CD4-positive, alpha-beta T cell (primary cell): ENCODE results near the gene PRRT4. TPM values are rescaled to one million over a fixed set of nuclear protein-coding genes. Genes with fewer than 3 reads are reported as not detected.

ENCODE experiments used
- ATAC-seq: fragments of 200-7000 bp; cut with Tn5 transposase; one replicate; pipeline ENCODE4 v1.10.0; 2022; ENCODE audit warnings: mild to moderate bottlenecking; ENCODE audit not compliant: poor library complexity
- CTCF ChIA-PET: fragments of 350-600 bp; sonication (Branson Sonifier 250); formaldehyde crosslinking; loops from one replicate; lab custom pipeline; 2021; ENCODE audit warnings: antibody characterized with exemption, inconsistent platforms; lab: Charles Lee
- POLR2A ChIA-PET: fragments of 350-600 bp; sonication (Branson Sonifier 250); formaldehyde crosslinking; loops from one replicate; lab custom pipeline; 2021; ENCODE audit warnings: antibody characterized with exemption, inconsistent platforms; lab: Charles Lee
- DNase-seq, 14 experiments: peaks; one replicate each; pipeline ENCODE4 v3.0.0-alpha.2; 2013 to 2020; ENCODE audit warnings: mixed read lengths in 2 of 14
- H3K27ac ChIP-seq, 2 donors: one replicate each; pipeline versions ENCODE4 v1.5.1 to v1.7.0; 2013; ENCODE audit warnings: low read length in 2 of 2, low read depth in 1 of 2, mild to moderate bottlenecking in 1 of 2
- H3K27me3 ChIP-seq, 2 experiments: 1 replicate in 1 of 2; 2 replicates in 1 of 2; pipeline versions ENCODE4 v1.6.1 to v1.7.0; 2013; ENCODE audit warnings: low read length in 2 of 2, control low read depth in 1 of 2, mild to moderate bottlenecking in 1 of 2, moderate library complexity in 1 of 2; ENCODE audit not compliant: insufficient read depth in 2 of 2, control insufficient read depth in 1 of 2
- H3K36me3 ChIP-seq: one replicate; pipeline ENCODE4 v1.6.1; 2013; ENCODE audit warnings: low read length, control low read depth; ENCODE audit not compliant: insufficient read depth
- H3K4me1 ChIP-seq: one replicate; pipeline ENCODE4 v1.6.1; 2013; ENCODE audit warnings: low read length, control low read depth; ENCODE audit not compliant: insufficient read depth
- H3K4me3 ChIP-seq: one replicate; pipeline ENCODE4 v1.5.1; 2013; ENCODE audit warnings: mild to moderate bottlenecking, low read length, moderate library complexity
- H3K9me3 ChIP-seq, 2 experiments: 1 replicate in 1 of 2; 2 replicates in 1 of 2; pipeline versions ENCODE4 v1.6.1 to v1.7.0; 2013; ENCODE audit warnings: low read length in 2 of 2, mild to moderate bottlenecking in 2 of 2, control low read depth in 1 of 2, moderate library complexity in 1 of 2; ENCODE audit not compliant: control insufficient read depth in 1 of 2, insufficient read depth in 1 of 2
- H3K27ac Mint-ChIP-seq: one replicate; pipeline ENCODE4 v1.8.0; 2020; ENCODE audit warnings: mixed read lengths
- H3K27me3 Mint-ChIP-seq: one replicate; pipeline ENCODE4 v1.8.0; 2021; ENCODE audit warnings: mixed read lengths
- H3K36me3 Mint-ChIP-seq: one replicate; pipeline ENCODE4 v1.8.0; 2021; ENCODE audit warnings: low read depth, mixed read lengths
- H3K4me1 Mint-ChIP-seq: one replicate; pipeline ENCODE4 v1.8.0; 2021; ENCODE audit warnings: low read depth, mixed read lengths
- H3K4me3 Mint-ChIP-seq: one replicate; pipeline ENCODE4 v1.8.0; 2020; ENCODE audit warnings: mild to moderate bottlenecking, mixed read lengths
- H3K9me3 Mint-ChIP-seq: one replicate; pipeline ENCODE4 v1.8.0; 2020; ENCODE audit warnings: mixed read lengths
- intact Hi-C, 2 experiments: fragments of 100-400 bp; cut with DNase I in 1 of 2; cut with micrococcal nuclease in 1 of 2; formaldehyde crosslinking; loops; one replicate each; pipeline versions ENCODE4 v1.15.1 to v1.9.0; 2023 to 2025; cut with DNase I, micrococcal nuclease
- total RNA-seq, 174 experiments: library from RNA in 2 of 174; stranded (reverse) in 2 of 174; gene quantifications; one replicate each; pipeline ENCODE4 v1.2.3 and lab custom pipeline; 2021 to 2026
- TF ChIP-seq, protein P1 (sequence below): fragments of 200-600 bp; IDR thresholded peaks from one replicate; pipeline ENCODE4 v1.8.0; 2022; ENCODE audit warnings: antibody characterized with exemption, mild to moderate bottlenecking

The PRRT4 gene
- total RNA-seq, 2 experiments from 2014 or later = 0.47 to 0.63 TPM

DNA sequence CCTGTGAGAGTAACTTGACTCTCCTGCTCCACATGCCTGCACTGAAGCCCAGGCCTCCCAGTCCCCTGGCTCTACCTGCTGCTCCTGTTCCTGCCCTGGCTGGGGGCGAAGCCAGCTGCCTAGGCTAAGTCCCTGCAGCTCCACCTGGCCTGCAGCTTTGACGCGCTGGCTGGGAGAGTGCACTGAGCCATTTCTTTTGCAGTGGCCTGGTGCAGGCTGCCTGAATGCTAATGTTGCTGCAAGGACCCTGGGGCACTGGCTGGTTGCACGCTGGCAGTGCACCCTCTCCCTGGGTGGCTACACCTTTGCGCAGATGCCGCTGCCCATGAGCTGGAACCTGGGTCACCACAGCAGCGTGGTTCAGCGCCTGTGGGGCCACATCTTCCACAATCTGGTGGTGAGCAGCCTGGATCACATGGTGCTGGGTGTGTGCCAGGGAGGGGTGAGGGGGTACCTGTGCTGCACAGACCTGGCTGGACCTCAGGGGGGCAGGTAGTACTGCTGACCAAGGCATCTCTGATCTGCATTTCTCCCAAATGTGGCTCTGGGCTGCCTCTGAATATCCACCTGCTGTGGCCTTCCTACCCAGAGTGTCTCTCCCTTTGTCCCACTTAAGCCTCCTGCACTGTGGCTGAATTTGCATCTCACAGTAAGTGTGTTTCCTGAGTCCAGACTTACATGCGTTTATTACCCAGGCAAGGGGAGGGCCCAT, 28.3 kb upstream of the PRRT4 start:
- Histone ChIP-seq H3K36me3 (peaks cover 17% of the 10 kb centered on the region), H3K4me3 (no peak overlapping the region), H3K27ac (no peak overlapping the region), H3K27me3 (peaks cover 0 to 5% of the 10 kb centered on the region in 2 experiments), H3K9me3 (no peaks in the 10 kb centered on the region), H3K4me1 (peaks cover 5% of the 10 kb centered on the region)
- Mint-ChIP-seq H3K9me3 (no peaks in the 10 kb centered on the region), H3K36me3 (peaks cover 2% of the 10 kb centered on the region), H3K27ac (no peak overlapping the region), H3K4me1 (no peaks in the 10 kb centered on the region), H3K4me3 (no peak overlapping the region), H3K27me3 (no peaks in the 10 kb centered on the region)
- POLR2A ChIA-PET = interaction anchor here (0.6 kb wide), 1 partner anchor 12 kb away, joined by 3 read pairs; no protein-coding TSS in a partner anchor
- CTCF ChIA-PET = interaction anchor here (4.1 kb wide), 1 partner anchor 42 kb away, joined by 35 read pairs; no protein-coding TSS in a partner anchor
- ATAC-seq = no peak
- TF ChIP-seq, protein P1, sequence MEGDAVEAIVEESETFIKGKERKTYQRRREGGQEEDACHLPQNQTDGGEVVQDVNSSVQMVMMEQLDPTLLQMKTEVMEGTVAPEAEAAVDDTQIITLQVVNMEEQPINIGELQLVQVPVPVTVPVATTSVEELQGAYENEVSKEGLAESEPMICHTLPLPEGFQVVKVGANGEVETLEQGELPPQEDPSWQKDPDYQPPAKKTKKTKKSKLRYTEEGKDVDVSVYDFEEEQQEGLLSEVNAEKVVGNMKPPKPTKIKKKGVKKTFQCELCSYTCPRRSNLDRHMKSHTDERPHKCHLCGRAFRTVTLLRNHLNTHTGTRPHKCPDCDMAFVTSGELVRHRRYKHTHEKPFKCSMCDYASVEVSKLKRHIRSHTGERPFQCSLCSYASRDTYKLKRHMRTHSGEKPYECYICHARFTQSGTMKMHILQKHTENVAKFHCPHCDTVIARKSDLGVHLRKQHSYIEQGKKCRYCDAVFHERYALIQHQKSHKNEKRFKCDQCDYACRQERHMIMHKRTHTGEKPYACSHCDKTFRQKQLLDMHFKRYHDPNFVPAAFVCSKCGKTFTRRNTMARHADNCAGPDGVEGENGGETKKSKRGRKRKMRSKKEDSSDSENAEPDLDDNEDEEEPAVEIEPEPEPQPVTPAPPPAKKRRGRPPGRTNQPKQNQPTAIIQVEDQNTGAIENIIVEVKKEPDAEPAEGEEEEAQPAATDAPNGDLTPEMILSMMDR = no peak
- no peak for DNase-seq
- intact Hi-C loops = loop anchor here in 1 of 2 experiments (5.0 kb wide), 1 partner anchor 682 kb away; no protein-coding TSS in a partner anchor

DNA sequence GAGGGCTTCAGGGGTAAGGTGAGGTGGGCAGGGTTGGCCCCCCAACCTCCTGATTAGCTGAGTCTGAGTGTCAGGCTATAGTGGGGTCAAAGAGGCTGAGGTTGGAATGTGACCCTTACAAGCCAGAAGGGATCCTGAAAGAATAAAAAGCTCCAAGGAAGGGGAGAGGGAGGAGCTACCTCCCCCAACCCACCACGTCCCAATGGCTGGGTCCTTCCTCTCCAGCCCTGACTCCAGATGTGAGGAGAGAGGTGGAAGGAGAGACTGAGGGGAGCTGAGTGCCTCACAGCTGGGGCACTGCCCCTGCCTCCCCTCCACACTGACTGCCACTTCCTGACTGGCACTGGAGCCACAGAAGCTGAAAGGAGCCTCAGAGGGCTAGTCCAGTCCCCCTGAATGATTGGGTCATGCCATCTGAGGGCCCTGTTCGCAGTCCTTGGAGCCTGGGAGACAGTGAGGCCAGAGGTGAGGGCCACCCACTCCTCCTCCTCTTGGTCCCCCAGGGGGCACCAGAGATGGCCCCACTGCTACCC, 27.7 kb upstream of the PRRT4 start:
- ATAC-seq (no peak), DNase-seq (no peak)
- Histone ChIP-seq H3K9me3 (no peaks in the 10 kb centered on the region), H3K36me3 (peaks cover 11% of the 10 kb centered on the region), H3K4me1 (peaks cover 5% of the 10 kb centered on the region), H3K4me3 (no peak overlapping the region), H3K27ac (no peak overlapping the region), H3K27me3 (peaks cover 0 to 5% of the 10 kb centered on the region in 2 experiments)
- Mint-ChIP-seq H3K9me3 (no peaks in the 10 kb centered on the region), H3K36me3 (no peaks in the 10 kb centered on the region), H3K27me3 (no peaks in the 10 kb centered on the region), H3K4me3 (no peak overlapping the region), H3K4me1 (no peaks in the 10 kb centered on the region), H3K27ac (no peak overlapping the region)
- POLR2A ChIA-PET = interaction anchor here (0.6 kb wide), 1 partner anchor 11 kb away, joined by 3 read pairs; no protein-coding TSS in a partner anchor
- TF ChIP-seq, protein P1 = no peak
- CTCF ChIA-PET = interaction anchor here (4.1 kb wide), 1 partner anchor 41 kb away, joined by 35 read pairs; no protein-coding TSS in a partner anchor
- intact Hi-C loops = loop anchor here in 1 of 2 experiments (5.0 kb wide), 1 partner anchor 682 kb away; no protein-coding TSS in a partner anchor

DNA sequence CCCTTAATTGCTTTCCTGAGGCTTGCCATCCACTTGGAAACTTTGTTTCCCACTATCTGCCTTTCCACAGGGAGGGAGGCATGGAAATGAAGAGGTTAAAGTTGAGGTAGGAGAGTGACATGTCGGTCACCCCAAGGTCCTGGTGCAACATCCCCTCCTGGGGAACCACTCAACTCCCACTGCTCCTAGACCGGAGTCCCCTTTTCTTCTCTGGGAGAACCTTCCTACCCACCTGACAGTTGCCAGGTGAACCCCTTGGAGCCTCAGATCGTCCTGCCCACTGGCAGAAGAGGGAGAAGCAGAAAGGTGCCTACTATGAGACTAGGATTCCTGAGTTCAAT, 26.6 kb upstream of the PRRT4 start:
- Histone ChIP-seq H3K36me3 (peaks cover 4% of the 10 kb centered on the region), H3K27ac (no peak overlapping the region), H3K4me3 (no peak overlapping the region), H3K9me3 (no peaks in the 10 kb centered on the region), H3K4me1 (peaks cover 5% of the 10 kb centered on the region), H3K27me3 (peaks cover 0 to 5% of the 10 kb centered on the region in 2 experiments)
- Mint-ChIP-seq H3K4me1 (no peaks in the 10 kb centered on the region), H3K9me3 (no peaks in the 10 kb centered on the region), H3K27ac (no peak overlapping the region), H3K36me3 (no peaks in the 10 kb centered on the region), H3K4me3 (no peak overlapping the region), H3K27me3 (no peaks in the 10 kb centered on the region)
- POLR2A ChIA-PET = interaction anchor here (0.6 to 1.6 kb wide), 3 partner anchors 37 to 43 kb away, joined by 3 to 14 read pairs (median 4); no protein-coding TSS in a partner anchor
- TF ChIP-seq, protein P1 = no peak
- DNase-seq (no peak), ATAC-seq (no peak)
- CTCF ChIA-PET = interaction anchor here (0.6 to 4.1 kb wide), 18 partner anchors 10 to 73 kb away, joined by 3 to 35 read pairs (median 4); partner anchors contain the start of genes HILPDA, IMPDH1 and RBM28
- intact Hi-C loops = loop anchor here in 1 of 2 experiments (5.0 kb wide), 1 partner anchor 681 kb away; no protein-coding TSS in a partner anchor
